Fibroblast of mammary gland (primary cell): Measurements from ENCODE around the gene TP53BP1.
A peak's percentile ranks its signal among the peaks of the same experiment; 100 is the strongest.

Experiments
- DNase-seq: peaks from one replicate; pipeline ENCODE4 v3.0.0-alpha.2; 2010; ENCODE audit warnings: low read depth
- H3K4me3 ChIP-seq: 2 replicates; pipeline ENCODE4 v1.5.1; 2011; ENCODE audit warnings: low read depth, mild to moderate bottlenecking, low read length, moderate library complexity; ENCODE audit not compliant: control insufficient read depth
- CTCF ChIP-seq: conservative IDR thresholded peaks from 2 replicates; pipeline ENCODE4 v1.5.1; 2011; ENCODE audit warnings: low read depth, low read length, inconsistent platforms; ENCODE audit not compliant: control insufficient read depth, insufficient read depth

Gene TP53BP1

DNA sequence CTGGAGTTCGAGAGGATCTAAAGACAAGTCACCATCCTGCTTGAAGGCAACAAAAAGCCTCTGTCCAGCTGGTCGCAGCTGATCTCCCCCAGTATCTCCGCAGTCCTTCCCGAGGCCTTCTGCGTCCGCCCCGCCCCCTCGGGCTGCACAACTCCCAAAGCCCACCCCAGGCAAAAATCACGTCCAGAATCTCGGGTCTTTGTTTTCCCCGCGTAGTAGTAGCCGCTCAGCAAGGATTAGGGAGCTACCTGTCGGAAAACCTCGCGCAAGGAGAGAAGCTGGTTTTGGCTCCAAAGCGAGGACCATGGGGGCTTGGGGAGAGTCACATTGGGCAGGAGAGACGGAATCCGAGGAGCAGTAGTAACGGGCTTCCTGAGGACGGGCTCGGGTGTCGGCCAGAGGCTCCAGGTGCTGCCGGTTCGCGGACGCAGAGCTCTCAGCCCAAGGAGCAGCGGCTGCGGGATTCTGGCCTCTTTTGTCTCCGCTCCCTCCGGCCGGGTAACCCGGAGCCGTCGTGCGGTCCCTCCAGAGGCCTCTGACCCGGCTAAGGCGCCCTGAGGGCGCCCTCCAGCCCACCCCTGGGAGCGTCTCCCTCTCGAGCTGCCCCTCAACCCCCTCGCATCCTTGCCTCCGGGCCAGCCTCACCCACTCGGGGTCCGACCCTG is 122.5 kb downstream of the TP53BP1 start:
- DNase-seq: peak; percentile 36

GRCh38 chr15:43361313-43361903 is 131.5 kb downstream of the TP53BP1 start:
- no peak overlapping the region for H3K4me3 ChIP-seq
- DNase-seq: peak; percentile 10
- no peak for TF ChIP-seq CTCF

More for the DNA sequence above, 122.5 kb downstream of the TP53BP1 start:
- peak overlapping the region; percentile 87 for H3K4me3 ChIP-seq
- TF ChIP-seq CTCF: no peak

GRCh38 chr15:43360821-43361220 is 132.1 kb downstream of the TP53BP1 start:
- no peak for TF ChIP-seq CTCF
- DNase-seq: no peak
- no peak overlapping the region for H3K4me3 ChIP-seq
